Ureter (tissue), 1 donor: ENCODE results near the gene CEP97. TPM values are rescaled to one million over a fixed set of nuclear protein-coding genes. Genes with fewer than 3 reads are reported as not detected.

Experiments
- DNase-seq: peaks from one replicate; pipeline ENCODE4 v3.0.0-alpha.2; 2020; ENCODE audit warnings: low spot score
- total RNA-seq: library from RNA; stranded (reverse); gene quantifications from one replicate; pipeline ENCODE4 v1.2.4, GENCODE V29; 2023
- donor health status: DM: yes; HTN: yes; CAD: no.

The CEP97 gene
- total RNA-seq, 1 donor from 2014 or later: 9.1 TPM

GRCh38 chr3:101813817-101814440, 89.5 kb downstream of the CEP97 start:
- DNase-seq: no peak

- no peak for DNase-seq
These were observed 90.4 kb downstream of the CEP97 start for GRCh38 chr3:101814835-101815234.

- DNase-seq: no peak
These were observed 92.1 kb downstream of the CEP97 start for GRCh38 chr3:101816215-101817149.

- no peak for DNase-seq
These were observed 93.6 kb downstream of the CEP97 start for GRCh38 chr3:101817992-101818391.

- no peak for DNase-seq
These were observed 95.3 kb downstream of the CEP97 start for GRCh38 chr3:101819649-101820206.

Other genes with a start within 250 kb of the CEP97 start
- gene SENP7, start 211.4 kb upstream of the CEP97 start, total RNA-seq: 39.0 TPM
- gene TRMT10C, start 162.7 kb upstream of the CEP97 start, total RNA-seq: 28.8 TPM
- 207 TPM for gene PCNP, start 150.4 kb upstream of the CEP97 start, total RNA-seq
- 19.1 TPM for gene ZBTB11, start 47.5 kb upstream of the CEP97 start, total RNA-seq
- 1,195 TPM for gene RPL24, start 37.9 kb upstream of the CEP97 start, total RNA-seq
- 14.5 TPM for gene NXPE3, start 54.6 kb downstream of the CEP97 start, total RNA-seq
- 81.8 TPM for gene NFKBIZ, start 124.9 kb downstream of the CEP97 start, total RNA-seq